ENCODE results near the gene GAREM1.

Gene GAREM1

GRCh38 chr18:32383050-32383819, 87.4 kb downstream of the GAREM1 start:
- H3K36me3 ChIP-seq = no peaks in the 10 kb centered on the region
- H3K4me3 ChIP-seq = no peak overlapping the region
- no peak for TF ChIP-seq CTCF (IDR thresholded peaks at IDR 0.05)
- H3K27me3 ChIP-seq = no peaks in the 10 kb centered on the region
- H3K9me3 ChIP-seq = no peaks in the 10 kb centered on the region
- no peak for DNase-seq
- intact Hi-C loops (cut with DNase I; ENCODE audit: low total_unique reads) = no loop called here
- peaks cover 0 to 32% (median 16%) of the 10 kb centered on the region in 4 donors for H3K4me1 ChIP-seq
- peak overlapping the region; percentile 61 to 72 for H3K27ac ChIP-seq

GRCh38 chr18:32381761-32382160, 88.9 kb downstream of the GAREM1 start:
- H3K4me3 ChIP-seq = no peak overlapping the region
- TF ChIP-seq CTCF (IDR thresholded peaks at IDR 0.05) = no peak
- no peaks in the 10 kb centered on the region for H3K36me3 ChIP-seq
- no peaks in the 10 kb centered on the region for H3K27me3 ChIP-seq
- intact Hi-C loops (cut with DNase I; ENCODE audit: low total_unique reads) = no loop called here
- H3K4me1 ChIP-seq = peaks cover 0 to 32% (median 16%) of the 10 kb centered on the region in 4 donors
- no peak for DNase-seq
- H3K9me3 ChIP-seq = no peaks in the 10 kb centered on the region
- H3K27ac ChIP-seq = peak overlapping the region; percentile 61 to 72

GRCh38 chr18:32380559-32380958, 90.1 kb downstream of the GAREM1 start:
- no peaks in the 10 kb centered on the region for H3K36me3 ChIP-seq
- peaks cover 0 to 32% (median 16%) of the 10 kb centered on the region in 4 donors for H3K4me1 ChIP-seq
- TF ChIP-seq CTCF (IDR thresholded peaks at IDR 0.05) = no peak
- H3K27ac ChIP-seq = no peak overlapping the region
- H3K27me3 ChIP-seq = no peaks in the 10 kb centered on the region
- H3K4me3 ChIP-seq = no peak overlapping the region
- no peaks in the 10 kb centered on the region for H3K9me3 ChIP-seq
- DNase-seq = no peak
- intact Hi-C loops (cut with DNase I; ENCODE audit: low total_unique reads) = no loop called here

GRCh38 chr18:32379891-32380290, 90.8 kb downstream of the GAREM1 start:
- H3K4me3 ChIP-seq = no peak overlapping the region
- TF ChIP-seq CTCF (IDR thresholded peaks at IDR 0.05) = no peak
- H3K27me3 ChIP-seq = no peaks in the 10 kb centered on the region
- no peak for DNase-seq
- no peaks in the 10 kb centered on the region for H3K36me3 ChIP-seq
- no peak overlapping the region for H3K27ac ChIP-seq
- peaks cover 0 to 25% (median 16%) of the 10 kb centered on the region in 4 donors for H3K4me1 ChIP-seq
- no peaks in the 10 kb centered on the region for H3K9me3 ChIP-seq
- intact Hi-C loops (cut with DNase I; ENCODE audit: low total_unique reads) = no loop called here

- no peaks in the 10 kb centered on the region for H3K36me3 ChIP-seq
- DNase-seq = no peak
- H3K4me3 ChIP-seq = no peak overlapping the region
- H3K4me1 ChIP-seq = peaks cover 0 to 27% (median 18%) of the 10 kb centered on the region in 4 donors
- H3K27ac ChIP-seq = no peak overlapping the region
- intact Hi-C loops (cut with DNase I; ENCODE audit: low total_unique reads) = no loop called here
- H3K27me3 ChIP-seq = no peaks in the 10 kb centered on the region
- H3K9me3 ChIP-seq = no peaks in the 10 kb centered on the region
- no peak for TF ChIP-seq CTCF (IDR thresholded peaks at IDR 0.05)
Observed at GRCh38 chr18:32378705-32379104, 92.0 kb downstream of the GAREM1 start.

Data from tibial artery (tissue), 4 donors.